H9 (cell line): ENCODE results near the gene SUMF1. TPM values are rescaled to one million over a fixed set of nuclear protein-coding genes. Genes with fewer than 3 reads are reported as not detected.

Source experiments
- DNase-seq: peaks from one replicate; pipeline ENCODE4 v3.0.0-alpha.2; 2017
- H2AFZ ChIP-seq: one replicate; pipeline ENCODE4 v1.6.1; 2013; ENCODE audit warnings: mild to moderate bottlenecking, low read length, control low read depth, moderate library complexity
- H2AK5ac ChIP-seq: 2 replicates; pipeline ENCODE4 v1.6.1; 2013; ENCODE audit warnings: low read length, control low read depth, mixed read lengths; ENCODE audit not compliant: insufficient read length
- H2BK120ac ChIP-seq: one replicate; pipeline ENCODE4 v1.6.1; 2013; ENCODE audit warnings: low read depth, mild to moderate bottlenecking, low read length, control low read depth, inconsistent platforms; ENCODE audit not compliant: poor library complexity, severe bottlenecking
- H2BK12ac ChIP-seq: 2 replicates; pipeline ENCODE4 v1.6.1; 2013; ENCODE audit warnings: low read length, control low read depth, mixed read lengths, low read depth; ENCODE audit not compliant: insufficient read length
- H2BK15ac ChIP-seq: 2 replicates; pipeline ENCODE4 v1.6.1; 2013; ENCODE audit warnings: low read depth, low read length, control low read depth
- H2BK20ac ChIP-seq: one replicate; pipeline ENCODE4 v1.6.1; 2013; ENCODE audit warnings: low read depth, mild to moderate bottlenecking, low read length, control low read depth, inconsistent platforms; ENCODE audit not compliant: poor library complexity, severe bottlenecking
- H2BK5ac ChIP-seq: 2 replicates; pipeline ENCODE4 v1.6.1; 2013; ENCODE audit warnings: low read length, control low read depth, mixed read lengths; ENCODE audit not compliant: insufficient read length
- H3K14ac ChIP-seq: 2 replicates; pipeline ENCODE4 v1.6.1; 2013; ENCODE audit warnings: low read length, control low read depth; ENCODE audit not compliant: insufficient read depth
- H3K18ac ChIP-seq: 2 replicates; pipeline ENCODE4 v1.6.1; 2013; ENCODE audit warnings: low read depth, mild to moderate bottlenecking, mixed read lengths, low read length, control low read depth; ENCODE audit not compliant: insufficient read length
- H3K23ac ChIP-seq: 2 replicates; pipeline ENCODE4 v1.6.1; 2013; ENCODE audit warnings: low read length, control low read depth, mixed read lengths, low read depth; ENCODE audit not compliant: insufficient read length
- H3K23me2 ChIP-seq: 2 replicates; pipeline ENCODE4 v1.6.1; 2013; ENCODE audit warnings: low read depth, mild to moderate bottlenecking, mixed read lengths, low read length, control low read depth; ENCODE audit not compliant: insufficient read length, poor library complexity, severe bottlenecking
- H3K27ac ChIP-seq: 2 replicates; pipeline ENCODE4 v1.5.1; 2013; ENCODE audit warnings: low read length, control low read depth, mixed read lengths, low read depth; ENCODE audit not compliant: insufficient read length
- H3K27me3 ChIP-seq: 2 replicates; pipeline ENCODE4 v1.6.1; 2013; ENCODE audit warnings: low read length, control low read depth, inconsistent platforms; ENCODE audit not compliant: insufficient read depth
- H3K4ac ChIP-seq: 2 replicates; pipeline ENCODE4 v1.6.1; 2013; ENCODE audit warnings: low read depth, mild to moderate bottlenecking, control low read depth, inconsistent platforms, low read length, moderate library complexity
- H3K4me1 ChIP-seq: 2 replicates; pipeline ENCODE4 v1.6.1; 2013; ENCODE audit warnings: low read length, control low read depth, inconsistent platforms; ENCODE audit not compliant: insufficient read depth
- H3K4me2 ChIP-seq: 2 replicates; pipeline ENCODE4 v1.6.1; 2013; ENCODE audit warnings: low read length, control low read depth, mixed read lengths; ENCODE audit not compliant: insufficient read length, insufficient read depth
- H3K56ac ChIP-seq: 2 replicates; pipeline ENCODE4 v1.6.1; 2013; ENCODE audit warnings: low read depth, mild to moderate bottlenecking, mixed read lengths, low read length, control low read depth; ENCODE audit not compliant: insufficient read length
- H3K79me1 ChIP-seq: 2 replicates; pipeline ENCODE4 v1.6.1; 2013; ENCODE audit warnings: low read depth, mild to moderate bottlenecking, moderate library complexity, low read length, control low read depth, inconsistent platforms; ENCODE audit not compliant: insufficient read depth, poor library complexity, severe bottlenecking
- H3K79me2 ChIP-seq: 2 replicates; pipeline ENCODE4 v1.6.1; 2013; ENCODE audit warnings: low read length, control low read depth, inconsistent platforms; ENCODE audit not compliant: insufficient read depth
- H3K9ac ChIP-seq: 2 replicates; pipeline ENCODE4 v1.6.1; 2013; ENCODE audit warnings: low read length, control low read depth, mixed read lengths; ENCODE audit not compliant: insufficient read length; ENCODE audit errors: extremely low read depth
- H3K9me3 ChIP-seq: one replicate; pipeline ENCODE4 v1.6.1; 2013; ENCODE audit warnings: low read depth, low read length, inconsistent platforms; ENCODE audit not compliant: control insufficient read depth
- H3T11ph ChIP-seq: one replicate; pipeline ENCODE4 v1.6.1; 2013; ENCODE audit warnings: mild to moderate bottlenecking, low read length, control low read depth, inconsistent platforms
- H4K20me1 ChIP-seq: one replicate; pipeline ENCODE4 v1.6.1; 2013; ENCODE audit not compliant: control insufficient read depth, insufficient read length, insufficient read depth
- H4K5ac ChIP-seq: 2 replicates; pipeline ENCODE4 v1.6.1; 2013; ENCODE audit warnings: low read depth, mild to moderate bottlenecking, mixed read lengths, low read length, control low read depth; ENCODE audit not compliant: insufficient read length
- H4K8ac ChIP-seq: replicated peaks from 2 replicates; pipeline ENCODE4 v1.6.1; 2013; ENCODE audit warnings: low read length, control low read depth, mixed read lengths, low read depth; ENCODE audit not compliant: insufficient read length
- H4K91ac ChIP-seq: 2 replicates; pipeline ENCODE4 v1.6.1; 2013; ENCODE audit warnings: low read depth, mild to moderate bottlenecking, moderate library complexity, mixed read lengths, low read length, control low read depth; ENCODE audit not compliant: insufficient read length
- H3K27ac Mint-ChIP-seq, 3 experiments: 2 replicates in 2 of 3; 3 replicates in 1 of 3; pipeline ENCODE4 v1.8.0; 2020 to 2021; ENCODE audit warnings: mixed read lengths in 3 of 3, mild to moderate bottlenecking in 1 of 3, moderate library complexity in 1 of 3
- H3K27me3 Mint-ChIP-seq: 2 replicates; pipeline ENCODE4 v1.8.0; 2021; ENCODE audit warnings: low read depth, mild to moderate bottlenecking, moderate library complexity, mixed read lengths
- H3K36me3 Mint-ChIP-seq, 3 experiments: 2 replicates in 2 of 3; 3 replicates in 1 of 3; pipeline ENCODE4 v1.8.0; 2020 to 2021; ENCODE audit warnings: low read depth in 3 of 3, mixed read lengths in 3 of 3; ENCODE audit not compliant: insufficient read depth in 1 of 3
- H3K4me1 Mint-ChIP-seq, 2 experiments: 2 replicates each; pipeline ENCODE4 v1.8.0; 2020; ENCODE audit warnings: mixed read lengths in 2 of 2
- H3K4me3 Mint-ChIP-seq, 2 experiments: 2 replicates in 1 of 2; 3 replicates in 1 of 2; pipeline ENCODE4 v1.8.0; 2020 to 2021; ENCODE audit warnings: mild to moderate bottlenecking in 2 of 2, mixed read lengths in 2 of 2, moderate library complexity in 1 of 2
- H3K9me3 Mint-ChIP-seq, 2 experiments: 2 replicates in 1 of 2; 3 replicates in 1 of 2; pipeline ENCODE4 v1.8.0; 2020; ENCODE audit warnings: mild to moderate bottlenecking in 2 of 2, mixed read lengths in 2 of 2, moderate library complexity in 1 of 2
- CTCF ChIP-seq: fragments of 200-600 bp; sonication (generic); conservative IDR thresholded peaks from 3 replicates; pipeline ENCODE4 v1.8.0; 2021; ENCODE audit warnings: antibody characterized with exemption, mild to moderate bottlenecking
- WGBS: extraction: QIAGEN DNeasy Blood & Tissue Kit; methylation state at CpG from one replicate; pipeline ENCODE4 v1.1.7; 2013; ENCODE audit warnings: missing lambda C conversion rate, low lambda C conversion rate, mixed read lengths; ENCODE audit not compliant: insufficient read length; ENCODE audit errors: extremely low coverage; 5-methylcytosine and 5-hydroxymethylcytosine counted together
- total RNA-seq: library from RNA; stranded (reverse); gene quantifications from 2 replicates; pipeline ENCODE4 v1.2.1, GENCODE V29; 2021

The SUMF1 gene
- total RNA-seq, 1 experiment from 2014 or later, result 9.5 TPM

GRCh38 chr3:4351164-4351855 lies 115.8 kb downstream of the SUMF1 start:
- H3K4me1 Mint-ChIP-seq, result 0 out of 4 replicates have a peak, but pooled peaks cover 0 to 3% of the 10 kb centered on the region in 2 experiments
- WGBS, result no CpG with 5 or more reads among the region's 11 CpGs
- H3K18ac ChIP-seq, result no peak overlapping the region
- H3K9ac ChIP-seq, result no peak overlapping the region
- peaks cover 5% of the 10 kb centered on the region in 2 experiments; a peak in 3 of 5 replicates for H3K9me3 Mint-ChIP-seq
- H2BK20ac ChIP-seq, result no peak overlapping the region
- no peak overlapping the region for H4K8ac ChIP-seq
- H3K27ac Mint-ChIP-seq, result no peak overlapping the region
- no peak overlapping the region for H4K91ac ChIP-seq
- no peak overlapping the region for H2BK15ac ChIP-seq
- DNase-seq, result no peak
- H3K4ac ChIP-seq, result no peak overlapping the region
- H4K20me1 ChIP-seq, result no peaks in the 10 kb centered on the region
- no peaks in the 10 kb centered on the region for H3K79me2 ChIP-seq
- no peaks in the 10 kb centered on the region for H3K9me3 ChIP-seq
- no peak overlapping the region for H2AK5ac ChIP-seq
- no peaks in the 10 kb centered on the region for H3K4me1 ChIP-seq
- H3T11ph ChIP-seq, result no peak overlapping the region
- 0 out of 3 replicates have a peak, but pooled peaks have one; percentile 10 for TF ChIP-seq CTCF
- H2BK12ac ChIP-seq, result no peak overlapping the region
- no peak overlapping the region for H3K56ac ChIP-seq
- H3K36me3 Mint-ChIP-seq, result no peaks in the 10 kb centered on the region; a peak in 1 of 7 replicates
- H3K4me3 Mint-ChIP-seq, result no peak overlapping the region
- H2BK120ac ChIP-seq, result no peak overlapping the region
- H3K14ac ChIP-seq, result no peak overlapping the region
- H2AFZ ChIP-seq, result no peak overlapping the region
- no peak overlapping the region for H2BK5ac ChIP-seq
- no peak overlapping the region for H3K23ac ChIP-seq
- H3K27me3 ChIP-seq, result no peaks in the 10 kb centered on the region
- no peaks in the 10 kb centered on the region for H3K79me1 ChIP-seq
- H3K23me2 ChIP-seq, result no peaks in the 10 kb centered on the region
- no peak overlapping the region for H4K5ac ChIP-seq
- no peaks in the 10 kb centered on the region for H3K27me3 Mint-ChIP-seq
- H3K27ac ChIP-seq, result no peak overlapping the region
- no peak overlapping the region for H3K4me2 ChIP-seq
